ENCODE results near the gene NBEA.
"Not testable (repeated sequence)": the region's sequence is repeated elsewhere in the genome, so short reads cannot be mapped to it uniquely, and the experiment has no call there.

The NBEA gene

GRCh38 chr13:35621989-35622388 lies 679.9 kb downstream of the NBEA start:
- no peak overlapping the region for H3K4me3 ChIP-seq (ENCODE audit: low read depth, low read length)

DNA sequence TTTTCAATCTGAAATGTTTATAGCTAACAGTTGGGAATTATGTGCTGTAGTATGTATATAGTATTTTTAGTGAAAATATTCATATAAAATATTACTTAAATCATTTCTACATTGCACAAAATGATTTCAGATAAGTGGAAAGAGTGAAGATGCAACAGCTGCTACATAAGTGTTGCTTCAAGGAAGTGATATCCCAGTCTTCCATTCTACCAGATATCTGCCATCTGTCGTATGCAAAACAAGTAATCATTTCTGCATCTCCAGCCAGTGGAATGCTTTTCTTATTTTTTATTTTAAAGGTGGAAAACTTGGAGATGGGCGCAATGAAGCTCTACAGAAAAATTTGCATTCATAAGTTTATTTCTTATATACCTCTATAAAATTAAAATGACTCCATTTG lies 687.0 kb downstream of the NBEA start:
- H3K4me3 ChIP-seq (ENCODE audit: low read depth, low read length) = no peak overlapping the region

DNA sequence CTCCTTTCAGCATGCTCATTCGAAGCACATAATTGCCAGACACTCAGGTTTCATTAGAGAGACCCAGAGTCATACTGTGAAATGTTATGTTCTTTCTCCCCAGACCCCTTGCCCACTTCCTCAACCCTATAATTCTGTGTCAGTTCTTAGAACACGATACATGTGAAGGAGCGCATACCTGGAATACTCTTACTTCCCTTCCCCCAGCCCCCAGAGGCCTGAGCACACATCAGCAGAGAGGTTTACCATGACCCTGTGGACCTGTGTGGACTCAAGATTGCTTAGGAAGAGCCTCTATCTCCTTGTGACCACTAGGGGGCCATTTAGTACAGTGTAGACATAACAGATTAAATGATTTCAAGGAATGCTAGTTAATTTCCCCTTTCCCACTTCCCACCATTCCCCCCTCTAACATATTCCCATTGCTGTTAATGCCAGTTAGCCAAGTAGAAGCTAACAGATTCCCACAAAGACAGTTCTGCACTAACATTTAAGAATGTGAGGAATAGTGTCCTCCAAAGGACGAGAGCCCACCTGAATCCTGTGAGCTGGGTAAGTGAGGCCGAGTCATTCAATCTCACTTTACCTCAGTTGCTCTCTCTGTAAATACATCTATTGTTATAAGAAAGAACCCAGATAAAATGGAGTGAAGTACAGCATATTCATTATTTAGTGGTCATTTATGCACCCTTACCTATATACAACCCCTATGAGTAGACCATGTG lies 688.6 kb downstream of the NBEA start:
- no peak overlapping the region for H3K4me3 ChIP-seq (ENCODE audit: low read depth, low read length)

DNA sequence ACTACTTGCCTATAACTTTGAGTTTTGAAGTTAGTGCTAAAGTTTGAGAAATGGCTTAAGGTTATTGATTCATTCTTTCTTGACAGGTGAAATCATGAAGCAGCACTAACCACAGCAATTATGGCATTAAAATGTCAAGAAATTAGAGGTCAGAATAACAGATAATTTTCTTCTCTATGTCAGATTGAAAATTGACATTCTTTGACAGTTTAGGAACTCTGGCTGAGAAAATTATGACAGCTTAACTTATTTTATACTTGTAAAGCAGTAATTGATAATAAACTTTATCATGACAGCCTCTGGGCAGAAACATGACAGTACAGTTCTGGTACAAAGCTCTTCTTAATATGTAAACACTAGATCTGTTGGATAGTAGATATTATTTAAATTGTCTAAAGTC lies 689.6 kb downstream of the NBEA start:
- no peak overlapping the region for H3K4me3 ChIP-seq (ENCODE audit: low read depth, low read length)

DNA sequence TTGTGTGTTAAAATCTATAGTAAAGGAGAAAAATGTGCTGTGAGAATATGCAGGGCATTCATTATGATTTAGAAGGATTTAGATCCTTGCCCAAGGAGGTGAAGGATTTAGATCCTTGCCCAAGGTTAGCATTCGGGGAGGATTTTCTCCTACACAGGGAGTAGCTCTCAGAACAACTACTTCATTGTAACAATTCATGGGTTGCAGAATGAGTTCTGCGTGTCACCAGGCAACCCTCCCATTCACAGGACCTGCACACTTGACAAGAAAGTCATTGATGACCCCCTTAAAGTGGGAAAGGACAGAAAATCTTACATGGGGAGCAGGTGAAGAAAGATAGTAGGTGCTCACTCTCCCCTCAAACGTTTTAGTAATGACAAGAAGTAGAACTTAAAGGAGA lies 701.6 kb downstream of the NBEA start:
- H3K4me3 ChIP-seq (ENCODE audit: low read depth, low read length) = no peak overlapping the region

DNA sequence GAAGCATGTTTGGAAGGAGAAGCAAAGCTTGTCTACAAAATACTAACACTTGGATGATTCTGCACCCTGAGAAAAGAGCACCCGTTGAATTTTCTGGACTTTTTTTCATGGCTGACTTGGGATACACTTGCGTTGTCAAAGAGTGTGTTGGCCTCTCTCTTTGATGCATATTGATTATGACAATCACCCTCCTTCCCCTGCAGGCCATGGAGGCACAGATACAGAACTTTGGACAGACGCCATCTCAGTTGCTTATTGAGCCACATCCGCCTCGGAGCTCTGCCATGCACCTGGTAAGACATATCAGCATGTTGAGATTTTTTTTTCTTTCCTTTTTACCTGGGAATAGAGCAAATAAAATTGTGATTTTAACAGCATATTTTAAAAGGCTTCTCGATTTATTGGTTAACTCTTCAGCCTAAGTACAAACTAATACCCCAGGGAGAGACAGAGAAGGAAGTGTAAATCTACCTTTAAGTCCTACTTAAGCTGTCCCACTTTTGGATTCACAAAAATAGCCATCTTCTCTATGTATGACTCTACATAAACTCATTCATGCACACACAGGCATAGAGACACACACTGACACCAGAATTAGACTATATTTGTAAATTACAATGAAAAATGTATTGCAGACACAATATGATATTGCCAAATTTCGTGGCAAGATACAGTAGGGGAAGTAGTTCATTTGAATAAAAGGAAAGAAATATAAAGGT lies 704.1 kb downstream of the NBEA start:
- H3K4me3 ChIP-seq (ENCODE audit: low read depth, low read length) = no peak overlapping the region

DNA sequence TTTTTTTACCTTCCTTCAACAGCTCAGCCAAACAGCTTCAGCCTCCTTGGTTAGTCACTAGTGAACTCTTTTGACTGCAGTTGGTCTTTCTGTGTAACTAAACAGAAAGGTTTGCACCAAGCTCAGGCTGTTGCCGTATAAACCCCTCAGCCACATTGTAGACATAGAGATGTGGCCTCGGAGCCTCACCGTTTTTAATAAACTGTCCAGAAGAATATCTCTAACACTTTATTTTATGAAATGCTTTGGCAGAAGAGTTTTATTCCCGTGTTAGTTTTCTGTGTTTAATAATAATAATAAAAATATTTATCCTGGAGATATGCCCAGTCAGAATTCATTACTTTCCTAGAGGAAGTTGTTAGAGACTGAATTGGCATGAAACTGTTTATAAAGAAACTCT lies 706.1 kb downstream of the NBEA start:
- no peak overlapping the region for H3K4me3 ChIP-seq (ENCODE audit: low read depth, low read length)

DNA sequence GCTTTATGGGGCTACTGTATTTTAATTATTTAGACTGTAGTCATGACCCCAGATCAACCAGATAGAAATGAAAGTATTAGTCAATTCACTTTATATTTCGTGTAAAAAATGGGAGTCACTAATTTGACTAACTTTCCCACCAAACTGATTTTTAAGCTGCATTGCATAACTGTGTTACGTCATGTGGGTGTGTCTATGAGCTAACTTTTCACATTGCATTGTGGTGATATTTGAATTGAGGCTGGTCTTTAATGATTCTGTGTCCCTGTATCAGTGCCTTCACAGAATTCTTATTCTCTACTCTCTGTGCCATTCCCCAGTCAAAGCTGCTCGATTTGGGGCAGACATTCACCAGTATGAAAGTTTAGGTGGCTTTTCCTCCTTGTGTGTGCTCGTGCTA lies 707.1 kb downstream of the NBEA start:
- H3K4me3 ChIP-seq (ENCODE audit: low read depth, low read length) = no peak overlapping the region

GRCh38 chr13:35659796-35660195 lies 717.7 kb downstream of the NBEA start:
- no peak overlapping the region for H3K4me3 ChIP-seq (ENCODE audit: low read depth, low read length)

DNA sequence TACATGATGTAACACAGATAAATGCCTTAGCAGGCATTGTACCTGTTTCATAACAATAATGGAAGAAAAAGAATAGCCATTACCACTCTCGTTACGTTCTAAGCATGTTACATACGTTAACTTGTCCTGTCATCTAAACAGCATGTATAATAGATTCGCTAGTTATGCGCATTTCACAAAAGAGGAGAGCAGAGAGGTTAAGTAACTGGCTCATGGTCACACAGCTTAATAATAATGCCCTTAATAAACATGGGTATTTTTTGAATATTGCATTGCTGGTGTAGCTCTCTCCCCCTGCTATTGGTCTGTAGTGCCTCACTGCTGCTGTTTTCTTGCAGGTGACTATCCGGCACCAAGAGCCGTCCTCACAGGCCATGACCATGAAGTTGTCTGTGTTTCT lies 722.7 kb downstream of the NBEA start:
- no peak overlapping the region for H3K4me3 ChIP-seq (ENCODE audit: low read depth, low read length)

GRCh38 chr13:35669321-35669720 lies 727.3 kb downstream of the NBEA start:
- no peak overlapping the region for H3K4me3 ChIP-seq (ENCODE audit: low read depth, low read length)

DNA sequence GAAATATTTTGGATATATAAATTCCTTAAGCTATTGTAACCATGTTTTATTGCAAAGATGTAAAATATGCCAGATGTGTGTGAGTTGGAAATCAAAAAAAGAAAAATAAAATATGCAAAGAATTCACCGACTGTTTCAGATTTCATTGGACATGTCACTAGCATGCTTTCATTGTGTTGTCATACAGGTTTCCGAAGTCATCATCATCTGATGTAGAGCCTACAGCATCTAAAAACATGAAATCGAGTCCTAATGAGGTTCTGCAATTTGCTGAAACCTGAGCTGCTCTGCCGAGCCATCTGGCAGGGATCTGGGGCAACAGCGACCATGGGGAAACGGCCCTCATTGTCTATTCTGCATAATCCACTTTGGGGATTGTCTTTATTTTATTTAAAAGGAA lies 730.5 kb downstream of the NBEA start:
- no peak overlapping the region for H3K4me3 ChIP-seq (ENCODE audit: low read depth, low read length)

DNA sequence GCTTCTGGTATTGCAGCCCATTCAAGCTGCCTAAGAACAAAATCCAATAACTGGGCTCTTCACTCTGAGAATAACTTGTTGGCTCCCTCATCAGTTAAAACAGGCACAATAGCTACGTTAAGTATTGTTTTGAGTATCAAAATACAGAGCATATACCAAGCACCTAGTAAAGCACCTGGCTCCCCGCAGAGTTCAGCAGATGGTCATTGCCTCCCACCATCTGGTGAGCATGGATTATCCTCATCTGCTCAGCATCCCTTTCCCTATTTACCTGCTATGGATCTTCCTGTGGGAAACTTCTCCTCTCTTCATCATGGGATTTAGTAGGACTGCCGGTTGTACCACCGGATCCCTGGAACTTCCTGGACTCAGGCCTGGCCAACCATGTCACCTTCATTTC lies 733.6 kb downstream of the NBEA start:
- H3K4me3 ChIP-seq (ENCODE audit: low read depth, low read length) = no peak overlapping the region

- H3K4me3 ChIP-seq (ENCODE audit: low read depth, low read length) = not testable (repeated sequence)
These were observed 735.8 kb downstream of the NBEA start for GRCh38 chr13:35677863-35678262.

DNA sequence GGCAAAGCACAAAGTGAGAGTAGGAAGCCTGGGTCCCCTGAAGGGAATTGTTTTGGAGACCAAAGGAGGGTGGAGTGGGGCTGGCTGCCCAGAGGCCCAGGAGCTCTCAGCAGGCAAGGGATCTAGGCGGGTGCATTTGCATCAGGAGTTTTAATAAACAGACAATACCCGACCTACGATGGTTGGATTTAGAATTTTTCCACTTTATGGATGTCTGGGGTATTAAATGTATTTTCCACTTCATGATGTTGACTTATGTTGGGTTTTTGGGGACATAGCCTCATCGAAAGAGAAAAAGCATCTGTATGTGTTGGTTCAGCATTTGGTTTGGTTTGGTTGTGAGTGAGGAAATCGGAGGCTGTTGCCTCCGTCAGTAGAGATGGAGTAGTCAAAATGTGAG lies 739.6 kb downstream of the NBEA start:
- H3K4me3 ChIP-seq (ENCODE audit: low read depth, low read length) = no peak overlapping the region

- H3K4me3 ChIP-seq (ENCODE audit: low read depth, low read length) = no peak overlapping the region
These were observed 742.4 kb downstream of the NBEA start for GRCh38 chr13:35684432-35684831.

DNA sequence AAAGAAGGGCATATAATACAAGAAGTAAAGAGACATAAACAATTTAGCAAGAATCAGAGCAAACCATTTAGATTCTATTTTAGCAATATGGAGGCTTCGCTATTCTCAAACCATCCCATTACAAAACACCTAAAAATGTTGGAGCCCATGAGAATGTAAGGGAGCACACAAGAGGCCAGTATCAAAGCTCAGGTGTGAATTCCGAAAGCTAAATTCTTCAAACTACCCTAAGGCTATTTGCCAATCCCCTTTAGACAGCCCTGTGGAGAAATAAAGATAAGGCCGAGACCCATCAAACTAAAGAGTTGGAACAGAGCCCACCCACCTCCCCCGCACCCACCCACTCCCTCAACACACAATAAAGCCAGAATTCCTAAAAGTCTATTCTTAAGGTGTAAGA lies 745.3 kb downstream of the NBEA start:
- no peak overlapping the region for H3K4me3 ChIP-seq (ENCODE audit: low read depth, low read length)

DNA sequence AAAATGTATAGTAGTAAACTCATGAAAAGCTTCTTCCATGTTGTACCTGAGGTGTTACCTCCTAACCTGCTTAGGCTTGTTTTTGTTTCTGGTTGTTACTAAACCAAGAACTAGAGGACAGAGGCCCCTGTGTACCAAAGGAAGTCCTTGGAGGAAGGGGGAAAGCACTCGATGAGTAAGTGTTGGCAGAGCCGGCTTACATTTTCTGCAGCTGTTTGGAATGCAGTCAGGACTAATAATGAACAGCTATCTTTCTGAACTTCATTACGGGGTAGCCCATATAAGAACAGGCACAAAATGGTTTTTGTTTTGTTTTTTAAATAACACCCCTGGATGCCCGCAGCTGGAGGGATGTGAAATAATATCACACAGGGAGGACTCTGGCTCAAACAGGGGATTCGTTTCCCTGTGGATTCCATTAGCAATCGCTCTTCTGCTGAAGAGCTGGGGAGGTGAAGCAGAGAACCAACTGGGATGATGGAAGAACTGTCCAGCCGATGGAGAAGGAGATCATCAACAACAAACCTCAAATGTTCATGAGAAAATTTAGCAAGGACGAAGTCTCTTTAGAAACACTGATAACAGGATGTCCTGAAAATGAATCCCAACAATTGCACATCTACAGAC lies 748.6 kb downstream of the NBEA start:
- no peak overlapping the region for H3K4me3 ChIP-seq (ENCODE audit: low read depth, low read length)

DNA sequence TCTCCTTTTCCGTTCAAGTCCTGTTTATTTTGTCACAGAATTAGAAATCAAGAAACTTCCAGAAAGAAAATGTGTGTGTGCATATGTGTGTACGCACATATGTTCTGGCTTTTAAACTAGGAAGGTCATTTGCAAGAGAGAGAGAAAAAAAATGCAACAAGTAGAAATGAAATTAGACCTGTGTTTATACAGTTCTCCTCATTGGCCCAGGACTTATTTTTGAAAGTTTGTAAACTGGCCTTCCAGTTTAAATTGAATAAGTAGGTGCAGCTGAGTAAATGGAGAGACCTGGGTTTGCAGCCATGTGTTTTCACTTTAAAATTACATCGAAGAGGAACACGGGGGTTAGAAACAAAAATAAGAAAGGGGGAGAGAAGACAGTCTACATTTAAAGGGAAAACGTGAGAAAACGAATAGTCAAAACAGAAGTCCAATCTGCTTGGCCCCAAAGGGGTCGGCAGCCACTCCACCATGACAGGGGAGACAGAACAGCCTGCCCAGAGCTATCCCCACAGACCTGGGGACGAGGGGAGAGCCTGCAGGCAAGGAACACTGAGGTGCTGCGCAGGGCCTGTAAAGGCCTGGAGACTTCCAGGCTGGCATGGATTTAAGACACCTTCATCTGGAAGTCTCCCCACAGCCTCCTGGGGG lies 751.2 kb downstream of the NBEA start:
- no peak overlapping the region for H3K4me3 ChIP-seq (ENCODE audit: low read depth, low read length)

- H3K4me3 ChIP-seq (ENCODE audit: low read depth, low read length) = no peak overlapping the region
These were observed 752.0 kb downstream of the NBEA start for GRCh38 chr13:35694031-35694430.

GRCh38 chr13:35694549-35695447 lies 752.7 kb downstream of the NBEA start:
- H3K4me3 ChIP-seq (ENCODE audit: low read depth, low read length) = no peak overlapping the region
